NCI-H774 (cell line): ENCODE data around the gene LRMDA.

Experiments
- DNase-seq: peaks from one replicate; lab custom pipeline; 2025; lab: John Stamatoyannopoulos, UW

The LRMDA gene

DNA sequence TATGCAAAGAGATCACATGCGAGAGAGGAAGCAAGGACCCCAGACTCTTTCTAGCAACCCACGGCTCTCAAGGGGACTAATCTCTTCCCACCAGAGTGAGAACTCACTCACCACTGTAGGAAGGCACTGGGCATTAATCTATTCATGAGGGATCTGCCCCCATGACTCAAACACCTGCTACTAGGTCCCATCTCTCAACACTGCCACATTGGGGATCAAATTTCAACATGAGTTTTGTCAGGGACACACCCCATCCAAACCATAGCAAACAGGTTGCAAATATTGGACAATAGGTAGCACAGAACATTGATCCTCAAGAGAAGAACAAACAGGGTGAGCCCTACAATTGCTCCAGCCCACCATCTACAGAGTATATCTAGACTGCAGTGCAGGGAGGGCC lies 740.6 kb downstream of the LRMDA start:
- DNase-seq, result no peak

- DNase-seq, result no peak
Observed at GRCh38 chr10:76175533-76176165, 744.2 kb downstream of the LRMDA start.

DNA sequence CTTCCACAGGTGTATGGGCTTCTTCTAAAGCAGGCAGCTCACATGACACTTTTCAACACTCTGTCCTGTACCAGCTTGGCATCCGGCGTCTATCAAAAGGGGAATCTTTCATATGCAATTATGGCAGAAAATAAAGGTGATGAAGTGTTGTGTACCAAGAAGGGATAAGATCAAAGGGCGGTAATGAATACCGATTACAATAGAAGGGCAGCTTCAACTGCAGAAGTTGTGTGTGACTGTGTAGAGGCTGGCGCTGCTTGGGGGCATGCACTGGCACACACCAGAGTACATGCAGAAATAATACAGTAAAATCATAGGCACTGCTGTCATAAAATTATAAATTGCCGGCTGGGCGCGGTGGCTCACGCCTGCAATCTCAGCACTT lies 744.7 kb downstream of the LRMDA start:
- DNase-seq, result no peak

- no peak for DNase-seq
Observed at GRCh38 chr10:76177936-76178335, 746.5 kb downstream of the LRMDA start.

- DNase-seq, result no peak
Observed at GRCh38 chr10:76178532-76179292, 747.3 kb downstream of the LRMDA start.

DNA sequence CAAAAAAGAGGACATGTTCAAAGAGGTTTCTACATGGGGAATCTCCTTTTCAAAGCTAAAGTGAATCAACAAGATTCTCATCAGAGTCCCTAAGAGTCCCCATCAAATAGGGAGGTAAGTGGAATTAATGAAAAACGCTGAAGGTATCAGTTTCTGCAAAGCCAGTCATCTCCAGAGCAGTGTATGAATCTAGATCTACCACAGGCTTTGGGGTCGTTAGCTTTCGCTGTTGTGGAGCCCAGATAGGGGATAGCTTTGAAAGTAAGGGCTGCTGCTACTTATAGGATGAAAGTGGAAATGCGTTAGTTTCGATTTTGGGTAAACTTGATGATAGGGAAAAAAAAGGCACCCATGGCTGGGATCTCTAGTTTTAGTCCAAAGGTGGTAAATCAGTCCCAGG lies 748.4 kb downstream of the LRMDA start:
- DNase-seq, result no peak

DNA sequence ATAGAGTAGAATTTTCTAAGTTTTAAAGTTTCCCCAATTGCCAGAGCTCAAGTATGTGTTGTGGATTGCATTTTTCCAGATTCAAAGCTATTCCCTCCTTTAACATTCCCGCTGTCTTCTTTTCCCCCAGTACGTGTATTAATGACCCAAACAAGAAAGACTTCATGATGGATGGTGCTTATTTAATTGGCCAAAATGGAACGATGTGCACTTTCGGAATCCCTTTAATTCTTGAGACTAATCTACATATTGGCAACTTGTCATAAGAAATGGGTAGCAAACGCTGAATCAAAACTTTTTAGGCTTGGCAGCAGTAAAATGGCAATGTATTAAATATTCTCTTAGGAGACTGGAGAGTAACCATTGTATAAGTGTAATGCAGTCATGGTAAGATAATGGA lies 753.2 kb downstream of the LRMDA start:
- no peak for DNase-seq

DNA sequence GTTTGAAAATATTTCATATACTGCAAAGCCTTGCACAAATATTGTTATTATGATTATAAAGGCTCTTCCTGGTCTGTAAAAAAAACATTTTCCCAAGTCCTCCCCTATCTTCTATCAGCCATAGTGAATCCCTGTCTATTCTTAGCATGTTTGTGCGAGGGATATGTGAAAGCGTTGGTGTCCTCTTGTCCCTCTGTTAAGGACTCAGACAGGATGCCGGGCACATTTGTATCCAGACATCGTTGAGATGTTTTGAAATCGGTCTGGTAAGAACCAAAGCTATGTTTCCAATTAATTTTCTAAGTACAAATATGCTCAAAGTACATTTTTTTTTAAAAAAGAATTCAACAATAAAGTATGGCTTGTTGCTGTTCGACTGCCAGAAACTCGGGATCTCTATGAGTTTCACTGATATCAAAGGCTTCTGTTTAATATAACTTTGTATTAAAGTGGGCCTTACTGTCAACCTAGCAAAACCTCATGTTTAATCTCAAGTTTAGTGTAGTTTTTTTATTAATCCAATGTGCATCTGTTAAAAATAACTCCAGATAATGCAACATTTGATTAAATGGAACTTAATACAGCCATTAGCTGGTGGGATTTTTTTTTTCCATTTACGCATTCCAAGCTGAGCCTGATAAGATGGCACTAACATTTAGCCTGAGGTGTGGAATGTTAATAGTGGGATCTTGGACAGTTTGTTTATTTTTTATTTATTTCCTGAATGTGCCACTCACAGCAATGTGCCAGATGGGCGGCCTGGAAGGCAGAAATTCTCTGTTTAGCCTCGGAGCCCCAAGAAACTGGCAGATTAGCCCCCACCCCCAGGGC lies 754.3 kb downstream of the LRMDA start:
- DNase-seq, result no peak

DNA sequence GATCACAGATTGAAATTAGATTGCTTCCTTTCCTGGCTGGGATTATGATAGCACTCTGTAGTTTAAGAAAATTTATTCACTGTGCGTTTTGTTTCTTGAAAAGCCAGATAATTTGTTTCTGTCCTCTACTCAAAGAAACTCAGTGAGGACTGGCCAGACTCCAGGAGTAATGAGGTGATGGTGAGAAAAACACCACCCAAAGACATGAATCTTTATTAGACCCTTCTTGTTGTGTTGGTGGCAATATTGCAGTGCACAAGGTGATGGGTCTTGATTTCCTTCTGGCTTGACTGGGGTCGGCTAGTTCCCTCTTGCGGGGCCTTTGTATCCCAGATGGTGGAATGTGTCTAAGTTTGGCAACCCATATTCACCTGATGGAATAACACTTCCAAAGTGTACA lies 756.8 kb downstream of the LRMDA start:
- DNase-seq, result no peak

GRCh38 chr10:76190634-76191270 lies 759.3 kb downstream of the LRMDA start:
- DNase-seq, result peak; percentile 48

DNA sequence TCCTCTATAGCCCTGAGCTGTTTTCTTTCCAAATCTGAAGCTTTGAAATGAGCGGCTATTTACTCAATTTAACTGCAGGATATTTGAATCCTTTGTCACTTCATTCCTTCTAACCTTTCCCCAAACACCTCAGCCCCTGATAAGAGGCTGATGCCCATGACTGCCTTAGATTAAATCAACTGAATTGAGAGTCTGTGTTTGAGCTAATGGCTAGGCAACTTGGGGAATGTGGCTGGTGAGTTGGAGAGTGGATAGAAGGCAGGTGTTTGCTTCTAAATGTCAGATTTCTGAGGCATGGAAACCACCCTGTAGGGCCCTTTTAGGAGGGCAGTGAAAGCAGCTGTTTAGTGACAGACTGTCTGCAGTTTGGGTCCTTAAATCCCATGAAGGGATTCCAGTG lies 759.9 kb downstream of the LRMDA start:
- no peak for DNase-seq

- no peak for DNase-seq
Observed at GRCh38 chr10:76192151-76192550, 760.7 kb downstream of the LRMDA start.

DNA sequence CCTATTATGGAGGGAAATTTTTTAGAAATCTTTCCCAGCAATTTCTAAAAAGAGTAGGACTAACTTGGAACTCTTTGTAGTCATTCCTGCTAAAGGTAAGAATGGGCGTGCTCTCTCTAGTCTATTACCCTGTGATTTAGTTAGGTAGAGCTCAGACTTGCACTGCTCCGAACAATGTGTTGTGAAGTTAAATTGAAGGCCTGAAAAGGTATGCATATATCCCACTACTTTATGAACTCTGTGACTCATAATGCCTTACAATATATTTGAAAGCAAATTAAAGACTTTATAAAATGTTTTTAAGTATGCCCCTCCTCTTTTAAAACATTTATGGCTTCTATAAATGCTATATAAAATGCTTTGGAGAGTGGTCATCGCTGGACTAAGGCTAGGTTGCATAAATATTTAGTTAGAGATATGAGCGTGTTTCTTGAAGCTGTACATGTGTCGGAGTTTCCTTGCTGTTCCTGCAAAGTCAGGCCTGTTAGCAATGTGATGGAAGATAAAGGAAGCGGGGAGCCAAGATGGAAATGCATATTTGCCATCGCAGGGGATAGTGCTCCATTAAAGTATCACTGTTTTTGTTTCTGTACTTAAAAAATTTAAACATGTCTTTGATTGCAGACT lies 761.4 kb downstream of the LRMDA start:
- no peak for DNase-seq

GRCh38 chr10:76195654-76196390 lies 764.4 kb downstream of the LRMDA start:
- no peak for DNase-seq

DNA sequence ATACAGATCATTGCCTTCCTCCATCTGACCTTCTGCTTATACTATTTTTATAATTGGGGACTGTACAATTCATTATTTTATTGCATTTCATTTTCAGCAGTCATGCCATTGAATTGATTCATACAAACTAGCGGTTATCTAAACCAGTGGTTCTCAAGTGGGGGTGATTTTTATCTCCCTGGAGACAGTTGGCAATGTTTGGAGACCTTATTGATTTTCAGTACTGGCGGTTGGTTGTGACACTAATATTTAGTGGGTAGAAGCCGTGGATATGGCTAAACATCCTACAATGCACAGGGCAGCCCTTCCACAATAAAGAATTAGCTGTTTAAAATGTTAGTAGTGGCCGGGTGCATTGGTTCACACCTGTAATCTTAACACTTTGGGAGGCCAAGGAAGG lies 765.9 kb downstream of the LRMDA start:
- no peak for DNase-seq

GRCh38 chr10:76198287-76199035 lies 767.0 kb downstream of the LRMDA start:
- DNase-seq, result no peak

- DNase-seq, result no peak
Observed at GRCh38 chr10:76201962-76202361, 770.5 kb downstream of the LRMDA start.

DNA sequence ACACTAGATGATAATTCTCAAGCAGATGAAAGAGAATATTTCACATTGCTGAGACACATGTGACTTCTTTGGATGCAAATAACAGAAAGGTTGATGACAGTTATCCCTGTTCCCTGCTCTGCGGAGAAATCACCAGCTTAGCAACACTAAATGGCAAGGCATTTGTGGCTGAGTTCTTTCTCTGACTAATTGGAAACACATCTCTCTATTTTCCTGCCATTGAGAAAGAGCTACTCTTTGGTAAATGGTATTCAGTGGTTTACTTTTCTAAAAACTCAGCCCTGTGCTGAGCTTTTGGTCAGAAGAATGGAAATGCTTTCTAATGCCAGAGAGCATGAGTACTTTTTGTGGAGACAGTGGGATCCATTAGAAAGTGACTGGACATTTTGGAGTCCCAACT lies 771.4 kb downstream of the LRMDA start:
- no peak for DNase-seq

- DNase-seq, result no peak
Observed at GRCh38 chr10:76205361-76205760, 773.9 kb downstream of the LRMDA start.

- DNase-seq, result no peak
Observed at GRCh38 chr10:76206797-76207352, 775.5 kb downstream of the LRMDA start.
